Activated T-cell treated with anti-CD3 and anti-CD28 coated beads, Interleukin-2, amount 50 U/mL, for 4 hours (primary cell): Measurements from ENCODE around the gene MED27. TPM values are rescaled to one million over a fixed set of nuclear protein-coding genes. Genes with fewer than 3 reads are reported as not detected.

ENCODE experiments used
- ATAC-seq, 2 donors: fragments of 200-7000 bp; cut with Tn5 transposase; one replicate each; pipeline ENCODE4 v1.10.0; 2021
- DNase-seq: peaks from one replicate; pipeline ENCODE4 v3.0.0-alpha.2; 2020
- H3K27me3 Mint-ChIP-seq: one replicate; pipeline ENCODE4 v1.8.0; 2021; ENCODE audit warnings: low read depth, mixed read lengths
- H3K36me3 Mint-ChIP-seq: one replicate; pipeline ENCODE4 v1.8.0; 2022; ENCODE audit warnings: mixed read lengths; ENCODE audit not compliant: insufficient read depth
- H3K4me1 Mint-ChIP-seq: one replicate; pipeline ENCODE4 v1.8.0; 2021; ENCODE audit warnings: low read depth, mixed read lengths
- H3K4me3 Mint-ChIP-seq: one replicate; pipeline ENCODE4 v1.8.0; 2021; ENCODE audit warnings: mild to moderate bottlenecking, moderate library complexity, mixed read lengths
- H3K9me3 Mint-ChIP-seq: one replicate; pipeline ENCODE4 v1.8.0; 2021; ENCODE audit warnings: mixed read lengths
- total RNA-seq, 3 donors: library from RNA; stranded (reverse); gene quantifications; one replicate each; pipeline ENCODE4 v1.2.1, GENCODE V29; 2021

Gene MED27, protein sequence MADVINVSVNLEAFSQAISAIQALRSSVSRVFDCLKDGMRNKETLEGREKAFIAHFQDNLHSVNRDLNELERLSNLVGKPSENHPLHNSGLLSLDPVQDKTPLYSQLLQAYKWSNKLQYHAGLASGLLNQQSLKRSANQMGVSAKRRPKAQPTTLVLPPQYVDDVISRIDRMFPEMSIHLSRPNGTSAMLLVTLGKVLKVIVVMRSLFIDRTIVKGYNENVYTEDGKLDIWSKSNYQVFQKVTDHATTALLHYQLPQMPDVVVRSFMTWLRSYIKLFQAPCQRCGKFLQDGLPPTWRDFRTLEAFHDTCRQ
- total RNA-seq = 10 to 100 TPM; 43.6 to 47.8 (median 46.1) TPM

DNA sequence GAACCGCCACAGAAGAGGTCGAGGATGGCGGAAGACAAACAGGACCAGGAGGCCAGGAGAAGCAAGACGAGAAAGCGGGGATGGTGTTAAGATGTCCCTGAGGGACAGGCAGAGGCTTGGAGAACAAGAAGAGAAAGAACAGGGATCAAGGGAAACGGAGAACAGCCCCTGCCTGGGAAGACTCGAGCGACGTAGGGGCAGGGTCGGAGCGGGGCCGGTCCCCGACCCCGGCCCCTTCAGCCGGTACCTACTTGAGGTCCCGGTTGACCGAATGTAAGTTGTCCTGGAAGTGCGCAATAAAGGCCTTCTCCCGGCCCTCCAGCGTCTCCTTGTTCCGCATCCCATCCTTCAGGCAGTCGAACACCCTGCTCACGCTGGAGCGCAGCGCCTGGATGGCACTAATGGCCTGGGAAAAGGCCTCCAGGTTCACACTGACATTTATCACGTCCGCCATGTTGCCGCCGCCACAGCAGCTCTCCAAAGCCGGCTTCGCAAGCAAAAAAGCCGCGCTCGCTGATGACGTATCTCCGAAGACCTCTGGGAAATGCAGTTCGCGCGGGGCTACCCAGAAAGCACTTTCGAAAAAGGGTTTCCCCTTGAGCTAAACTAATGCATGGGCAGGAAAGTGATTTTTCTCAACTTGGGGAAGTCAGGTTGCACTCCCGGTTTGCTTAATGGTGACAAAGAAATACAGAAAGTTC is at the start of gene MED27:
TSS of gene MED27 (minus strand) at position 477 of the 701 bp plus-strand sequence. CDS start at position 454, 23 bp downstream.
- Mint-ChIP-seq H3K4me3 (peak within 1 kb of the TSS; percentile 99), H3K4me1 (peaks cover 44% of the 10 kb centered on the region), H3K9me3 (no peaks in the 10 kb centered on the region), H3K27me3 (peaks cover 2% of the 10 kb centered on the region), H3K36me3 (peaks cover 23% of the 10 kb centered on the region)
- peak; percentile 91 for DNase-seq
- peak; percentile 98 for ATAC-seq

DNA sequence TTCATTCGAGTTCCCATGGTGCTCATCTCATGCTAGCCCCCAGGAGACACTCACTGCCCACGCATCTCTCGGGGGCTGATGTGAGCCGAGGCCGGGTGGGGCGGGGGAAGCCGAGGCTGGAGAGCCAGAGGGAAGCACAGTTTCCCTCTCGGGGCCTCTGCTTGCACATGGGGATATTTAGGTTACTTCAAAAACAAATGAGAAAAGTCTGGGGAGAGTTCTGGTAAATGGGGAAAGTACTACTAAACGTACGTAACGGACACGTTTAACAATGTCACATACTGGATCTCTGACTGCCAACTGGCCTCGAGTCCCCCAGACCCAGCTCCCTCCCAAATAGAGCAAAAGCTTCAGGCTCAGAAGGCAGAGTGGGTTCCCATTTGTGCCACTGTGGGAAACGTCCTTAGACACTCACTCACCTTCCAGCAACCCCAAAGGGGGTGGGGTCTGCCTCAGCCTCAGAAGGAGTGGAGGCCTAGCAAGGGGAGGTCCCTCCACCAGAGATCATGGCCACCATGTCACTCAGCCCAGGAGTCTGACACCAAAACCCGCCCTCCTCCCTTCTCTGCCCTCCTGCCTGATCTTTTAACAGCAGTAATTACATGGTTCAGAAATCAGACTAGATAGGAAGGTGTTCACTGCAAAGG is 48.3 kb upstream of the MED27 start:
- peaks cover 75% of the 10 kb centered on the region for H3K27me3 Mint-ChIP-seq
- no peak overlapping the region for H3K4me3 Mint-ChIP-seq
- no peak for ATAC-seq
- no peak for DNase-seq
- H3K9me3 Mint-ChIP-seq = no peaks in the 10 kb centered on the region
- H3K36me3 Mint-ChIP-seq = no peaks in the 10 kb centered on the region
- H3K4me1 Mint-ChIP-seq = peaks cover 15% of the 10 kb centered on the region

DNA sequence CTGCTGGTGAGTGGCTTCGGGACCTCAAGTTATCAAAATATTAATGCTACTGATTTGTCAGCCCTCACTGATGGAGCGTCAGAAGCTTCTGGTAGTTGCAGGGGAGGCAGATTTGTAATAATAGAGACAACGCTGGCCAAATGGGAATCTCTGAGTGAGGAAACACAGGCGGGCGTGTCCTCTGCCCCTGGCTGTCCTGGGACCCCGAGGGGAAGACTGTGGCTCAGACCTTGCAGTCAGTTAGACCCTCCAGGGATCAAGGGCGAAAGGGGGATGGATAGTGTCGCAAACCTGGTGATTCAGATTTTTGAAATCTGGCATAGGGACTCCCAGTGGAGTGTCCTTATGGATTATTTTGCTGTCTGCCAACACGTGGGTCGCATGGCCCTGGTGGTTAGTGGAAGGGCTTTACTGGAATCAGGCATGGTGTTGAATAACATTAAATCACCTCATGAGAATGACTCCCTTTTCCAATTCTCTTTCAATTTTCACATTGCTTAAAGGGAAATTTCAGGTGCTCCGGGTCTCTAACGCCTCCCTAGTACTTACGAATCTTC is 47.1 kb upstream of the MED27 start:
- Mint-ChIP-seq H3K27me3 (peaks cover 69% of the 10 kb centered on the region), H3K9me3 (no peaks in the 10 kb centered on the region), H3K4me3 (peak overlapping the region; percentile 24), H3K36me3 (no peaks in the 10 kb centered on the region), H3K4me1 (peaks cover 15% of the 10 kb centered on the region)
- ATAC-seq (no peak), DNase-seq (no peak)

DNA sequence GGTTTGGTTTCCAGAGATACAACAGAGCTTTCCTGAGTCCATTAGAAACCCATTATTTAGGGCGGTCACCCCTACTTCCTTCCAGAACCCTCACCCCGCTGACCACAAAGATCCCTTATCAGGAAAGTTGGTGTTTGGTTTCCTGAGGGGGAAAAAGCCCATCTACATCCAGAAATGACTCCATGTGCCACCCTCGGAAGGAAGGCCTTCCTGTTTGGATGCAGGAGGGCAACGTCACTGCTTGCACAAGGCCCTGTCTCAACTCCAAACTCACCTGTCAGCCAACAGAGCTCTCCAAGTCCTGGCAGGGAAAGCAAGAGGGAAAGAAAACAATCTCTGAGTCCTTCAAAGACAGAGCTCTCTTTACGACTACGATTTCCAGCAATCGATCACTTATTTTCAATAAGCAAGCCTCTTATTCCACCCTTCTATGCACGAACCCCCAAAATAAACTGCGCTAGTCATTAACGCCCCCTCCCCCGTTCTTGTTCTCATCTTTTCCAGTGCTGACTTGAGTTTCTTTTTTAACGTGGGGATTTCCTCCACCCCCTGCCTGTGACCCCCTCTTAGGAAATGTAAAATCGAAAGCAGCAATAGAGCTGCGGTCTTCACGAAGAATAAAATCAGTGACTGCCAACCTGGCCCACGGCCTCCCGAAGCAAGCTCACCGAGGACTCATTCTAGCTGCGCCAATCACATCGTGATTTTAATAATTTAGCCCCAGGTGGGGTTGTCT is 46.4 kb upstream of the MED27 start:
- Mint-ChIP-seq H3K27me3 (peaks cover 63% of the 10 kb centered on the region), H3K4me3 (peak overlapping the region; percentile 59), H3K36me3 (no peaks in the 10 kb centered on the region), H3K4me1 (peaks cover 15% of the 10 kb centered on the region), H3K9me3 (no peaks in the 10 kb centered on the region)
- no peak for DNase-seq
- peak; percentile 73 to 81 for ATAC-seq

- no peak overlapping the region for H3K4me3 Mint-ChIP-seq
- ATAC-seq = no peak
- no peaks in the 10 kb centered on the region for H3K9me3 Mint-ChIP-seq
- peaks cover 15% of the 10 kb centered on the region for H3K4me1 Mint-ChIP-seq
- peaks cover 63% of the 10 kb centered on the region for H3K27me3 Mint-ChIP-seq
- no peaks in the 10 kb centered on the region for H3K36me3 Mint-ChIP-seq
- DNase-seq = no peak
These were observed 45.7 kb upstream of the MED27 start for GRCh38 chr9:132125361-132125760.

GRCh38 chr9:132124800-132125199 is 45.1 kb upstream of the MED27 start:
- ATAC-seq (no peak), DNase-seq (no peak)
- peaks cover 61% of the 10 kb centered on the region for H3K27me3 Mint-ChIP-seq
- H3K36me3 Mint-ChIP-seq = no peaks in the 10 kb centered on the region
- no peaks in the 10 kb centered on the region for H3K9me3 Mint-ChIP-seq
- H3K4me3 Mint-ChIP-seq = no peak overlapping the region
- peaks cover 15% of the 10 kb centered on the region for H3K4me1 Mint-ChIP-seq

DNA sequence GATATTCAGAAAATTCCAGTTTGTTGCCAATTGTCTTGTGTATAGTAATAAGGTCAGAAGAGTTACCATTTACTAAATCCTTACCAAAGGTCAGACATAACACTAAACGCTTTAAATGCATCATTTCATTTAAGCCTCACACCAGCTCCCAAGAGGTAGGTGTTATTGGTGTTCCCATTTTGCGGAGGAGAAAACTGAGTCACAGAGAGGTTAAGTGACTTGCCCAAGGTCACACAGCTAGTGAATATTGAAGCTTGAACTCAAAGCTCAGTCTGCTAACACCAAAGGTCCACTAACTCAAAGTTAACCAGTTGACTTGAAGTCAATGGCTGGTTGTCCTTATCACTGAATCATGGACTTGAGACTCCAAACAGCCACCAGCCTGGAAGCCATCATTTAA is 41.4 kb upstream of the MED27 start:
- DNase-seq = no peak
- no peaks in the 10 kb centered on the region for H3K36me3 Mint-ChIP-seq
- no peaks in the 10 kb centered on the region for H3K9me3 Mint-ChIP-seq
- no peak for ATAC-seq
- H3K27me3 Mint-ChIP-seq = peaks cover 50% of the 10 kb centered on the region
- no peak overlapping the region for H3K4me3 Mint-ChIP-seq
- peaks cover 4% of the 10 kb centered on the region for H3K4me1 Mint-ChIP-seq

- H3K4me1 Mint-ChIP-seq = no peaks in the 10 kb centered on the region
- DNase-seq = no peak
- peaks cover 47% of the 10 kb centered on the region for H3K27me3 Mint-ChIP-seq
- no peaks in the 10 kb centered on the region for H3K36me3 Mint-ChIP-seq
- no peak for ATAC-seq
- no peak overlapping the region for H3K4me3 Mint-ChIP-seq
- no peaks in the 10 kb centered on the region for H3K9me3 Mint-ChIP-seq
These were observed 38.0 kb upstream of the MED27 start for GRCh38 chr9:132117694-132118093.

- Mint-ChIP-seq H3K27me3 (peaks cover 49% of the 10 kb centered on the region), H3K4me1 (no peaks in the 10 kb centered on the region), H3K4me3 (no peak overlapping the region), H3K36me3 (no peaks in the 10 kb centered on the region), H3K9me3 (no peaks in the 10 kb centered on the region)
- ATAC-seq (no peak), DNase-seq (no peak)
These were observed 36.9 kb upstream of the MED27 start for GRCh38 chr9:132116583-132116982.

DNA sequence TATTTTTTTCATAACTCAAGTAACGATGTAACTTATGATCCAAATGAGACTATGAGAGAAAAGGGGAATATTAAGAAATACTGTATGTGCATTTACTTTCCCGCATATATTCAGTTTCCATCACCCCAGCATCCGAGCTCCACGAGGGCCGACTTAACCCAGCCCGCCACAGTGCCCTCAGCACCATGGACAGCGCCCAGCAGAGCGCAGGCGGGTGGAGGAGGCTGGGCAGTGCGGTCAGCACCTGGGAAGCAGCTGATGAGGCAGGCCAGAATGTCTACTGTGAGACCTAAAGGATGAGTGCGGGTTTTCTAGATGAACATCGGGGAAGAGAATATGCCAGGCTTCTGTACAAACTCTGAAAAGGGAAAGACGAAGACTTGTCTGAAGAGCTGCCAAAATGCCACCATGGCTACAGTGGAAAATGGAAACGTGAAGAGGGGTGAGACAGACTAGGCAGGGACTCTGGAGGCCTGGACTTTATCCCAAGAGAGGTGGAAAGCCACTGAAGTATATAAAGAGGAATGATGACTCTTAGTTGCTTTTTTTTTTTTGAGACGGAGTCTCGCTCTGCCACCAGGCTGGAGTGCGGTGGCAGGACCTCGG is 34.5 kb upstream of the MED27 start:
- no peak for DNase-seq
- H3K4me1 Mint-ChIP-seq = no peaks in the 10 kb centered on the region
- ATAC-seq = no peak
- H3K4me3 Mint-ChIP-seq = no peak overlapping the region
- no peaks in the 10 kb centered on the region for H3K36me3 Mint-ChIP-seq
- H3K27me3 Mint-ChIP-seq = peaks cover 40% of the 10 kb centered on the region
- H3K9me3 Mint-ChIP-seq = no peaks in the 10 kb centered on the region

DNA sequence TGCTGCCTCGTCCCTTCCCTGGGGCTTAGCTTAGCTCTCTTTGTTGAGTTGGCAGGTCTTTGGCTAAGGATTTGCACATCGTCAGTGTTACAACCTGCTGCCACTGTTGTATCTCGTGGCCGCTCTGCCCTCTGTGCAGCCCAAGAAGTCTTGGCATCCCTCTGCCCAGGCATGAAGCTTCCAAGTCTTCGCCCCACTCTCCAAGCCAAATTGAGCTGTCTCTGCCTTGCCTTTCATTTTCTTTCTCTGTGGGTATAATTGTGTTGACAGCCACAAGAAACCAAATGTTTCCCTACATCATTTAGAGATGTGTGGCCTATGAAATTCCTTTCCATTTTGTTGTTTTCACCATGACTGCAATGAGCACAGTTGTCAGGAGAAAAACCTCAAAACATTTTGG is 29.6 kb upstream of the MED27 start:
- peaks cover 42% of the 10 kb centered on the region for H3K27me3 Mint-ChIP-seq
- no peak for ATAC-seq
- no peak for DNase-seq
- no peaks in the 10 kb centered on the region for H3K4me1 Mint-ChIP-seq
- no peak overlapping the region for H3K4me3 Mint-ChIP-seq
- no peaks in the 10 kb centered on the region for H3K36me3 Mint-ChIP-seq
- H3K9me3 Mint-ChIP-seq = no peaks in the 10 kb centered on the region

GRCh38 chr9:132108728-132109127 is 29.1 kb upstream of the MED27 start:
- ATAC-seq (no peak), DNase-seq (no peak)
- Mint-ChIP-seq H3K4me3 (no peak overlapping the region), H3K27me3 (peaks cover 37% of the 10 kb centered on the region), H3K9me3 (no peaks in the 10 kb centered on the region), H3K4me1 (no peaks in the 10 kb centered on the region), H3K36me3 (no peaks in the 10 kb centered on the region)

DNA sequence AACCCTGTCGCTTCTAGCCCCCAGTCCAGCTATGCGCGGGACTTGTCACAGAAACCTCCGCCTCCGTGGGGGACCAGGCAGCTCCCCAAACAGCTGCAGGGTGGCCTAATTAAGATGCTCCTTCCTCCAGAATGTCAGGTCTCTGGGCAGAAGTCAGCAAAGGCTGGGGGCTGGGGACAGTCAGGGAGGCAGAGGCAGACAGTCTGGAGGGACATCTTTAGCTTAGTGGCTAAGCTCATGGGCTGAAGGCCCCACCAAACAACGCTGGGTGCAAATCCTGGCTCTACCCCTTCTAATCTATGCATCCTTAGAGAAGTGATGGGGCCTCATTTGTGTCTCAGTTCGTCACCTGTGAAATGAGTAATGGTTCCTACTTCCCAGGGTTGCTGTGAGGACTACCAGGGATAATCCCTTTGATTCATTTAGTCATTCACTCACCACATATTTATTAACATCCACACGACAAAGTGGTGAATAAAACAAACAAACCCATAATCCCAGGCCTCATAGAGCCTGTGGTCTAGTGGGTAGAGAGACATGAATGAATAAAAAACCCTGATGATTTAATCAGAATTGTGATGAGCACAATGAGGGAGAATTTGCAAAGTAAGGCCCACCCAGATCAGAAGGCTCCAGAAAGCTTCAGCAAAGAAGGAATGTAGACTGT is 20.2 kb upstream of the MED27 start:
- no peak for DNase-seq
- no peaks in the 10 kb centered on the region for H3K4me1 Mint-ChIP-seq
- peaks cover 37% of the 10 kb centered on the region for H3K27me3 Mint-ChIP-seq
- no peaks in the 10 kb centered on the region for H3K9me3 Mint-ChIP-seq
- H3K36me3 Mint-ChIP-seq = no peaks in the 10 kb centered on the region
- peak; percentile 43 to 66 for ATAC-seq
- no peak overlapping the region for H3K4me3 Mint-ChIP-seq
